Measurements from ENCODE around the gene NHLH2.

The NHLH2 gene

DNA sequence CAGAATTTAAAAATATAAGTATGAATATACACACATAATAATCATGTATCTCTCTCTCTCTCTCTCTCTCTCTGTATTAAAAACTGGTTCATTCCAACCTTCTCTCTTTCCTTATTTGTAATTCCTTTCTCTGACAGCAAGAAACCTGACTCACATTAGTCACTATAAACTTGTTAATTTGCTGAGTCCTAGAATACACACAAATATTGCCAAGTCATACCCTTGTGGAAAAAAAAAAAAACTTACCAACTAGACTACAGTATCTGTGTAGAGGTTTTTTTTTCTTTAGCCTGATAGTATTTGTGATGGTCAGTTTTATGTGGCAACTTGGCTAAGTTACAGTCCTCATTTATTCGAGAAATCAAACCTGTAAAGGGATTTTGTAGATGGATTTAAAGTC lies 26.3 kb upstream of the NHLH2 start:
- Histone ChIP-seq H3K36me3 (ENCODE audit: control insufficient read depth in 1 of 2, insufficient read depth in 2 of 2, low read depth in 1 of 2, low read length in 2 of 2) (no peaks in the 10 kb centered on the region), H3K4me1 (ENCODE audit: control insufficient read depth, insufficient read depth, low read depth, low read length) (no peaks in the 10 kb centered on the region), H3K18ac (ENCODE audit: low read depth in 1 of 2, low read length in 2 of 2) (no peak overlapping the region), H3K27ac (ENCODE audit: low read length, poor library complexity, severe bottlenecking) (no peak overlapping the region), H2BK12ac (ENCODE audit: low read length in 2 of 2) (no peak overlapping the region), H3K4me3 (ENCODE audit: insufficient read depth in 1 of 2, low read depth in 1 of 2, low read length in 2 of 2) (no peak overlapping the region), H3K14ac (ENCODE audit: low read length in 2 of 2) (no peak overlapping the region), H4K8ac (ENCODE audit: low read length) (no peak overlapping the region), H3K4ac (ENCODE audit: low read depth in 1 of 2, low read length in 2 of 2) (no peak overlapping the region), H3K9ac (ENCODE audit: low read length) (no peak overlapping the region), H4K91ac (ENCODE audit: low read length) (no peak overlapping the region), H3K23ac (ENCODE audit: low read length in 2 of 2) (no peak overlapping the region), H2AK5ac (ENCODE audit: low read length, severe bottlenecking) (no peak overlapping the region), H2BK5ac (ENCODE audit: low read depth, low read length, poor library complexity, severe bottlenecking) (no peak overlapping the region), H2BK120ac (ENCODE audit: low read depth, low read length) (no peak overlapping the region), H3K79me1 (replicated peaks; ENCODE audit: low read length, poor library complexity, severe bottlenecking) (no peaks in the 10 kb centered on the region), H3K4me2 (ENCODE audit: low read length, poor library complexity, severe bottlenecking) (no peak overlapping the region), H3K9me3 (ENCODE audit: control insufficient read depth, low read length) (no peaks in the 10 kb centered on the region), H3K27me3 (ENCODE audit: control insufficient read depth in 1 of 2, insufficient read depth in 1 of 2, low read length in 2 of 2) (peaks cover 11 to 12% of the 10 kb centered on the region in 2 experiments), H2AFZ (ENCODE audit: low read depth, low read length) (no peak overlapping the region), H2BK15ac (ENCODE audit: low read depth, poor library complexity, severe bottlenecking) (no peak overlapping the region)
- 75% methylated on average over 1 of the region's 1 CpG for WGBS
- peak; percentile 6 for DNase-seq

DNA sequence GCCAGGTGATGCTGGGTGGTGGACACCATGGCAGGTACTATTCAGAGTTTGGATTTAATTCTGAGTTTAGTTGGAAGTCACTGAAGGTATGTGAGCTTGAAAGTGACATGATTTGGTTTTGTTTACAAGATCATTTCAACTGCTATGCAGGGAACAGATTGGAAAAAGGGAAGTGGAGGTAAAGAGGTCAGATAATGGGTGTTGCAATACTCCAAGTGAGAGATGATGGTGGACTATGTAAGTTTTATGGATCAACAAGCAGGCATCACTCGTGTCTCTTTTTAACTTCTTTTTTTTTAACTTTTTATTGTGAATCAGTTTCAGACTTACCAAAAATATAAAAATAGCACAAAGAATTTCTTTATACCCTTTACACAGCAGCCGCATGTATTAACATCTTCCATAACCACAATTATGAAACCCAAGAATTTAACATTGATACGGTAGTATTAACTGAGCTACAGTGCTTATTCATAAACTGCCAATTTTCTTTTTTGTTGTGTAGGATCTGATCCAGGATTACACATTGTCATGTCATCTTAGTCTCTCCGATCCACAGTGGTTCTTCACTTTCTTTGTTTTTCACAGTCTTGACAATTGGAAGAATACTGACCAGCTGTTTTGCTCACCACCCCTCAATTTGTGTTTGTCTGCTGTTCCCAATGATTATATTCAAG lies 24.9 kb upstream of the NHLH2 start:
- Histone ChIP-seq H4K8ac (ENCODE audit: low read length) (no peak overlapping the region), H2AFZ (ENCODE audit: low read depth, low read length) (no peak overlapping the region), H3K4me3 (ENCODE audit: insufficient read depth in 1 of 2, low read depth in 1 of 2, low read length in 2 of 2) (no peak overlapping the region), H4K91ac (ENCODE audit: low read length) (no peak overlapping the region), H3K27ac (ENCODE audit: low read length, poor library complexity, severe bottlenecking) (no peak overlapping the region), H2BK15ac (ENCODE audit: low read depth, poor library complexity, severe bottlenecking) (no peak overlapping the region), H2BK12ac (ENCODE audit: low read length in 2 of 2) (no peak overlapping the region), H3K36me3 (ENCODE audit: control insufficient read depth in 1 of 2, insufficient read depth in 2 of 2, low read depth in 1 of 2, low read length in 2 of 2) (no peaks in the 10 kb centered on the region), H3K4me1 (ENCODE audit: control insufficient read depth, insufficient read depth, low read depth, low read length) (no peaks in the 10 kb centered on the region), H3K9ac (ENCODE audit: low read length) (no peak overlapping the region), H3K27me3 (ENCODE audit: control insufficient read depth in 1 of 2, insufficient read depth in 1 of 2, low read length in 2 of 2) (peaks cover 6 to 12% of the 10 kb centered on the region in 2 experiments), H3K4me2 (ENCODE audit: low read length, poor library complexity, severe bottlenecking) (no peak overlapping the region), H2BK5ac (ENCODE audit: low read depth, low read length, poor library complexity, severe bottlenecking) (no peak overlapping the region), H3K79me1 (replicated peaks; ENCODE audit: low read length, poor library complexity, severe bottlenecking) (no peaks in the 10 kb centered on the region), H2AK5ac (ENCODE audit: low read length, severe bottlenecking) (no peak overlapping the region), H3K18ac (ENCODE audit: low read depth in 1 of 2, low read length in 2 of 2) (no peak overlapping the region), H2BK120ac (ENCODE audit: low read depth, low read length) (no peak overlapping the region), H3K14ac (ENCODE audit: low read length in 2 of 2) (no peak overlapping the region), H3K4ac (ENCODE audit: low read depth in 1 of 2, low read length in 2 of 2) (no peak overlapping the region), H3K9me3 (ENCODE audit: control insufficient read depth, low read length) (no peaks in the 10 kb centered on the region), H3K23ac (ENCODE audit: low read length in 2 of 2) (no peak overlapping the region)
- DNase-seq, result no peak
- 62% methylated on average over 3 of the region's 4 CpGs for WGBS

DNA sequence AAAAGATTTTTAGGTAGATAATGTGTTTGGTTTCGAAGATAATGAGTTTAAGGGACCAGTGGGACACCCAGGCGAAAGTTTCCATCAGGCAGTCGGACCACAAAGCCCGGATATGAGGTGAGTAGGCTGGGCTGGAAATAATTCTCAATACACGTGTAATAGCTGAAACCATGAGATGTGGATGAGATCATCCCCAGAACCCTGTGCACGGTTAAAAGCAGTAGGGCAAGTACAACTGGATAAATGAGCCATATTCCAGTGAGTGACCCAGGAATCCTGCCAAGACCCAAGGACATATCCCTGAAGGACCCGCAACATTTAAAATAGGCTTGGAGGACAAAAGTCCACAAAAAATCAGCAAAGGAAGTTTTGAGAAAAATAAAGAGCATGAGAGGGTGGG lies 21.5 kb upstream of the NHLH2 start:
- Histone ChIP-seq H2AFZ (ENCODE audit: low read depth, low read length) (no peak overlapping the region), H3K14ac (ENCODE audit: low read length in 2 of 2) (no peak overlapping the region), H4K91ac (ENCODE audit: low read length) (no peak overlapping the region), H3K4ac (ENCODE audit: low read depth in 1 of 2, low read length in 2 of 2) (no peak overlapping the region), H3K4me3 (ENCODE audit: insufficient read depth in 1 of 2, low read depth in 1 of 2, low read length in 2 of 2) (no peak overlapping the region), H3K23ac (ENCODE audit: low read length in 2 of 2) (no peak overlapping the region), H2BK120ac (ENCODE audit: low read depth, low read length) (no peak overlapping the region), H3K9me3 (ENCODE audit: control insufficient read depth, low read length) (no peaks in the 10 kb centered on the region), H3K27ac (ENCODE audit: low read length, poor library complexity, severe bottlenecking) (no peak overlapping the region), H3K27me3 (ENCODE audit: control insufficient read depth in 1 of 2, insufficient read depth in 1 of 2, low read length in 2 of 2) (peaks cover 12% of the 10 kb centered on the region in 2 experiments), H2BK5ac (ENCODE audit: low read depth, low read length, poor library complexity, severe bottlenecking) (no peak overlapping the region), H3K9ac (ENCODE audit: low read length) (no peak overlapping the region), H3K36me3 (ENCODE audit: control insufficient read depth in 1 of 2, insufficient read depth in 2 of 2, low read depth in 1 of 2, low read length in 2 of 2) (no peaks in the 10 kb centered on the region), H2BK12ac (ENCODE audit: low read length in 2 of 2) (no peak overlapping the region), H4K8ac (ENCODE audit: low read length) (no peak overlapping the region), H2BK15ac (ENCODE audit: low read depth, poor library complexity, severe bottlenecking) (no peak overlapping the region), H3K18ac (ENCODE audit: low read depth in 1 of 2, low read length in 2 of 2) (no peak overlapping the region), H2AK5ac (ENCODE audit: low read length, severe bottlenecking) (no peak overlapping the region), H3K4me2 (ENCODE audit: low read length, poor library complexity, severe bottlenecking) (no peak overlapping the region), H3K4me1 (ENCODE audit: control insufficient read depth, insufficient read depth, low read depth, low read length) (no peaks in the 10 kb centered on the region), H3K79me1 (replicated peaks; ENCODE audit: low read length, poor library complexity, severe bottlenecking) (no peaks in the 10 kb centered on the region)
- DNase-seq, result no peak
- 78% methylated on average over 7 of the region's 7 CpGs for WGBS

DNA sequence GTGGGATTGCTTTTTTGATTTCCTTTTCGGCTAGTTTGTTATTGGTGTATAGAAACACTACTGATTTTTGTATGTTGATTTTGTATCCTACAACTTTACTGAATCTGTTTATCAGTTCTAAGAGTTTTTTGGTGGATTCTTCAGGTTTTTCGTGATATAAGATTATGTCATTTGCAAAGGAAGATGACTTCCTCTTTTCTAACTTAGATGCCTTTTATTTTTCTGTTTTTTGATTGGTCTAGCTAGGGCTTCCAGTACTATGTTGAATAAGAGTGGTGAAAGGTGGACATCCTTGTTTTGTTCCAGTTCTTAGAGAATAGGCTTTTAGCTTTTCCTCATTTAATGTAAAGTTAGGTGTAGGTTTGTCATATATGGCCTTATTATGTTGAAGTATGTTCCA lies 13.1 kb upstream of the NHLH2 start:
- H3K9ac ChIP-seq (ENCODE audit: low read length), result no peak overlapping the region
- H3K4me3 ChIP-seq (ENCODE audit: insufficient read depth in 1 of 2, low read depth in 1 of 2, low read length in 2 of 2), result no peak overlapping the region
- DNase-seq, result no peak
- H3K9me3 ChIP-seq (ENCODE audit: control insufficient read depth, low read length), result peaks cover 7% of the 10 kb centered on the region
- no peak overlapping the region for H4K91ac ChIP-seq (ENCODE audit: low read length)
- no peak overlapping the region for H3K4ac ChIP-seq (ENCODE audit: low read depth in 1 of 2, low read length in 2 of 2)
- H3K4me1 ChIP-seq (ENCODE audit: control insufficient read depth, insufficient read depth, low read depth, low read length), result no peaks in the 10 kb centered on the region
- no peaks in the 10 kb centered on the region for H3K36me3 ChIP-seq (ENCODE audit: control insufficient read depth in 1 of 2, insufficient read depth in 2 of 2, low read depth in 1 of 2, low read length in 2 of 2)
- H4K8ac ChIP-seq (ENCODE audit: low read length), result no peak overlapping the region
- no peak overlapping the region for H2BK15ac ChIP-seq (ENCODE audit: low read depth, poor library complexity, severe bottlenecking)
- no peak overlapping the region for H3K18ac ChIP-seq (ENCODE audit: low read depth in 1 of 2, low read length in 2 of 2)
- H3K27me3 ChIP-seq (ENCODE audit: control insufficient read depth in 1 of 2, insufficient read depth in 1 of 2, low read length in 2 of 2), result peaks cover 0 to 12% of the 10 kb centered on the region in 2 experiments
- H3K23ac ChIP-seq (ENCODE audit: low read length in 2 of 2), result no peak overlapping the region
- H2BK120ac ChIP-seq (ENCODE audit: low read depth, low read length), result no peak overlapping the region
- no peak overlapping the region for H3K14ac ChIP-seq (ENCODE audit: low read length in 2 of 2)
- no peak overlapping the region for H2AFZ ChIP-seq (ENCODE audit: low read depth, low read length)
- H3K4me2 ChIP-seq (ENCODE audit: low read length, poor library complexity, severe bottlenecking), result no peak overlapping the region
- 80% methylated on average over 2 of the region's 2 CpGs for WGBS
- no peak overlapping the region for H2BK5ac ChIP-seq (ENCODE audit: low read depth, low read length, poor library complexity, severe bottlenecking)
- H2BK12ac ChIP-seq (ENCODE audit: low read length in 2 of 2), result no peak overlapping the region
- H3K27ac ChIP-seq (ENCODE audit: low read length, poor library complexity, severe bottlenecking), result no peak overlapping the region
- no peaks in the 10 kb centered on the region for H3K79me1 ChIP-seq (replicated peaks; ENCODE audit: low read length, poor library complexity, severe bottlenecking)
- no peak overlapping the region for H2AK5ac ChIP-seq (ENCODE audit: low read length, severe bottlenecking)
